ENCODE results near the gene TEX14.
"Not testable (repeated sequence)": the region's sequence is repeated elsewhere in the genome, so short reads cannot be mapped to it uniquely, and the experiment has no call there.

TEX14 gene

GRCh38 chr17:58690033-58690432 is 1.8 kb downstream of the TEX14 start:
- not testable (repeated sequence) for DNase-seq

DNA sequence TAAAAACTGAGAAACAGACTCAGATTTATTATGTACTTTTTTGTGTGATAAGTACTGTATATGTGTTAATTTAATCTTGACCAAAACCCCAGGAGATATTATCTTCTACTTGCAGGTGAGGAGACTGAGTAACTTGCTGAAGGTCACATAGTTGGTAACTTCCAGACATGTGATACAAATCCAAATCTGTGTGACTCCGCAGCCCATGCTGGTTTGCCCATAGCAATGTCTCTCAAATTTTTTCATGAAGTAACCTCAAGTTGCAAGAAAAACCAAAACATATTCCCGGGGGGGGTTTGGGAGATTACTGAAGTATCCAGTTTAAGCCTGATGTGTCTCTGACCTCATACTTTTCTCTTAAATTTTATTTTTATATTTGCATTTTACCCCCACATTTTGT is 3.3 kb downstream of the TEX14 start:
- no peak for DNase-seq

GRCh38 chr17:58686980-58687379 is 4.9 kb downstream of the TEX14 start:
- no peak for DNase-seq

GRCh38 chr17:58684462-58684861 is 7.4 kb downstream of the TEX14 start:
- not testable (repeated sequence) for DNase-seq

- no peak for DNase-seq
Measured at GRCh38 chr17:58684003-58684402, 7.8 kb downstream of the TEX14 start.

GRCh38 chr17:58680038-58680369 is 11.8 kb downstream of the TEX14 start:
- no peak for DNase-seq

- DNase-seq = no peak
Measured at GRCh38 chr17:58679263-58680037, 12.4 kb downstream of the TEX14 start.

GRCh38 chr17:58678287-58678686 is 13.6 kb downstream of the TEX14 start:
- DNase-seq = not testable (repeated sequence)

DNA sequence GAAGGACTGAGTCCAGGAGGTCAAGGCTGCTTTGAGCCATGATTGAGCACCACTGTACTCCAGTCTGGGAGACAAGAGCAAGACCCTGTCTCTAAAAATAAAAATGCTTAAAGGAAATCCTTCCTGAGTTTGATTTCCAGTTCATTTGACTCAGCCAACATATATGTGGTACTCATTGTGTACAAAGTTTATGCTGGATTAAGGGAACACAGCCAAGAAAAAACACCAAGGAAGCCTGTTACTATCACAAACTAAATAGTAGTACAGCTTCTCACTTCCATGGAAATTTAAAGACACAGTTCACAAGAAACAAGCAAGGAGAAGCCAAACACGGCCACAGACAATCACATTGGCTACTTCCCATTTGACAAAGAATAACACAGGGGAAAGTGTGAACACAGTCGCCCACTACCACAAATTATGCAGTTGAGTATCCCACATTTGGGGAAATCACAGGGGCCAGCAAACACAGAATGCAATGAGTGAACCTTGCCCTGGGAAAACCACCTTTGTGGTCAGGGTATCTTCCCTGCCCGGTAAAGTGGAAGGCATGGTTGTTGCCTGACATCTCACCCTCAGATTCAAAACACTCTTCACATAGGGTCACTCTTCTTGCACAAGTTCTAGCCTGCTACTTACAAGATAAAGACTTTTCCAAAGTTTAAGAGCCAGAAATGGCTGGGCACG is 14.5 kb downstream of the TEX14 start:
- no peak for DNase-seq

- DNase-seq = no peak
Measured at GRCh38 chr17:58671969-58672368, 19.9 kb downstream of the TEX14 start.

DNA sequence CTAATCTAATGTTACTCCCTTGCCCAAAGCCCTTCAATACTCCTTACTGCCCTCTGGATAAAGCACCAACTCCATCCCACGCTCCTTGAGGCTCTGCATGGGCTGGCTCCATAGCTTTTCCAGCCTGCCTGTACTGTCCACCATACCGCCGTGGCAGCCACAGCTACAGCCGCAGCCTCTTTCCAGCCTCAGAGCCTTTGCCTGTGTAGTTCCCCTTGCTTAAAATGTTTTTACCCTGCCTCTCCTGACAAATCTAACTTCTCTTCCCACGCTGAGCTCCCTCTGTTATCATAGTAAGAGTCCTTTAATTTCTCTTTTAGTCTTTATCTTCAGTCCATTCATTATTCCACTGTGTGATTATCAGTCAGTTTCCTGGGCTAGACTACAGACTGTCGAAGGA is 22.0 kb downstream of the TEX14 start:
- no peak for DNase-seq

GRCh38 chr17:58668598-58668935 is 23.3 kb downstream of the TEX14 start:
- no peak for DNase-seq

GRCh38 chr17:58667934-58668597 is 23.8 kb downstream of the TEX14 start:
- DNase-seq = no peak

GRCh38 chr17:58666858-58667267 is 25.0 kb downstream of the TEX14 start:
- peak in 1 of 2 donors; percentile 18 for DNase-seq

- DNase-seq = no peak
Measured at GRCh38 chr17:58665946-58666857, 25.6 kb downstream of the TEX14 start.

DNA sequence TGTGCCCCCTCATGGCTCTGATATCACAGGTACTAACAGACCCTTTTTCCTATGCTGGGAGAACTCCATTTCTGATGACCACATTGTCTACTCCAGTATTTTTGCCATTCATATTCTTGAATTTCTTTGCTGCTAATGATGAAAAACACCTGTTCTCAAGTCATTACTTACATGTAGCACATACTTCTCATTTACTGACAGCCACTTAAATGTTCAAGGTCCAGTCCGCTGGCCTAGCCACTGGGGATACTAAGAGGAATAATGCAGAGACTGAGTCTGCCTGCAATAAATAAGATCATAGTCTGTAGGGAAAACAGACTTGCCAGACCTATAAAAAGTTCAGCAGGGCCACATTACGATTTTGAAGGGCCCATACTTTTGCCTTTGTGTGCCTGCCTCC is 27.5 kb downstream of the TEX14 start:
- no peak for DNase-seq

DNA sequence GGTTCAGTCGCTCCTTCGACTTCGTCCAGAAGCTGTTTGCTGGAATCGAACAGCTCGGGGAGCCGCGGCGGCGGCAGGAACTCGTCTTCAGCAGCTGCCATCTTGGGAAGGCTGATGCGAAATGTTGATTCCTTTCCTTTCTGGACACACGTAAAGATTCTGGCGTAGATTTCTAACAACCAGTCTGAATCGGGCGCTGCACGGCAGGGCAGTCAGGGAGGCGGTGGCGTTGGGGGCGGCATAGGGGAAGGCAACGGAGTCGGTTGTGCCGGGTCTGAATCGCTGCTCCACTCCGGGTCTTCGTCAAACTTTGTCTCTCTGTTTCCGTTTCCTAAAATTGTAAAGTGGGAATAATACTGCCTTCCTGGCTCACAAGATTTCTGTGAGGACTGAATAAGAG is 30.3 kb downstream of the TEX14 start:
- DNase-seq = no peak

- DNase-seq = no peak
Measured at GRCh38 chr17:58660621-58661020, 31.2 kb downstream of the TEX14 start.

GRCh38 chr17:58659714-58660084 is 32.1 kb downstream of the TEX14 start:
- DNase-seq = not testable (repeated sequence)

DNA sequence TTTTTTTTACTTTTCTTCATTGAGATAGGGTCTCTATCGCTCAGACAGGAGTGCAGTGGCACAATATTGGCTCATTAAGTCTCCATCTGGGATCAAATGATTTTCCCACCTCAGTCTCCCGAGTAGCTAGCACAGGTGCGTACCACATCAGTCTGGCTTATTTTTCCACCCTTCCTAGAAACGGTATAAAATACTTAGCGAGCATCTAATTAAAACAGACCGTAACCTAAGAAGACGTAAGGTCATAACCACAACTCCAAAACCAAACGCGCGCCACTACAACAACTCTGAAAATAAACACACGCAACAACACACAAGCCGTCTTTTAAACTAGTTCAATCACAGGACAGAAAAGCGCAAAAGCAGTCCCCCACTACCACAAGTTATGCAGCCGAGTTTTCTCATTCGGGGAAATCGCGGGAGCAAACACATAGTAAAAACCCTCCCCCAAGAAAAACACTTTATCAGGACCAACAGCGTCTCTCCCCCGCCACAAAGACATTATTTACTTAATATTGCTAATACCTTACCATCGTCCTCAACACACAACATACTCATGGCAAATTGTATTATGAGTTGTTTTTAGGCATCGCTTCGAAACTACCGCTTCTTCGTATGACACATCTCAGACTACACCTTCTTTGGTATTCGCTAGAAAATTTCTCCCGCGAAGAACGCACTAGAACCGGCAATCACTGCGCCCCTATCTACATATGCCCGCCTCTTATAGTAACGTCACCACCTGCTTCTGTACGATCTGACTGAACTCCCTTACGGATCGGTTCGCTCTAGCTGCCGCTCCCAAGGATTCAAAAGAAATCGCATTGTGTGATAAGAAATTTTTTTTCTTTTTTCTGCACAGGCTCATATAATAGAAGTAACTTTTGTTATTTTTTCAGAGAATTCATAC is 32.8 kb downstream of the TEX14 start:
- DNase-seq = peak; percentile 76 to 78

DNA sequence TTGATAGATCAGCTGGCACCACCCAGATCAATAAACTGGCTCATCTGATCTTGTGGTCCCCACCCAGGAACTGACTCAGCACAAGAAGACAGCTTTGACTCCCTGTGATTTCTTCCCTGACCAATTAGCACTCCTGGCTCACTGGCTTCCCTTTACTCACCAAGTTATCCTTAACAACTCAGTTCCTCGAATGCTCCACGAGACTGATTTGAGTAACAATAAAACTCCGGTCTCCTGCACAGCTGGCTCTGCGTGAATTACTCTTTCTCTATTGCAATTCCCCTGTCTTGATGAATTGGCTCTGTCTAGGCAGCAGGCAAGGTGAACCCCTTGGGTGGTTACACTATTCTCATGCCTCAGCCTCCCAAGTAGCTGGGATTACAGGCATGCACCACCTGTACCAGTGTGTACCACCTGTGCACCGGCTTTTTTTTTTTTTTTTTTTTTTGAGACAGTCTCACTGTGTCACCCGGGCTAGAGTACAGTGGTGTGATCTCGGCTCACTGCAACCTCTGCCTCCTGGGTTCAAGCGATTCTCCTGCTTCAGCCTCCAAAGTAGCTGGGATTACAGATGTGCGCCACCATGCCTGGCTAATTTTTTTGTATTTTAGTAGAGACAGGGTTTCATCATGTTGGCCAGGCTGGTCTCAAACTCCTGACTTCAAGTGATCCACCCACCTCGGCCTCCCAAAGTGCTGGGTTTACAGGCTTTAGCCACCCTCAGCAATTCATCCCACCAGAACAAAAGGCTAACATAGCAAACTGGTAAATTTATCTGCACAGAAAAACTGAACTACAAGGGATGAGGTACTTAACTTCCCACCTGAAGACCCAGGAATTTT is 33.7 kb downstream of the TEX14 start:
- not testable (repeated sequence) for DNase-seq
